Right lobe of liver (tissue), 4 donors: ENCODE results near the gene CRYBA4.

Source experiments
- CTCF ChIP-seq, 4 donors: fragments of 200-600 bp in 3 of 4; fragments of 450-650 bp in 1 of 4; IDR thresholded peaks; one replicate each; pipeline versions ENCODE4 v1.5.1 to v1.8.0; 2016 to 2022; ENCODE audit warnings: antibody characterized with exemption in 4 of 4, mild to moderate bottlenecking in 2 of 4
- POLR2A ChIP-seq: fragments of 450-650 bp; IDR thresholded peaks from one replicate; pipeline ENCODE4 v1.6.1; 2017; ENCODE audit warnings: antibody characterized with exemption, mild to moderate bottlenecking
- donor health status: DM: no; HTN: no; CAD: no.
- donor health status: DM: no; HTN: no; CAD: no.
- donor health status: DM: no; HTN: yes; CAD: no.

- no peak for TF ChIP-seq CTCF (IDR thresholded peaks at IDR 0.05)
- no peak for TF ChIP-seq POLR2A
Measured at GRCh38 chr22:26604368-26604767, 17.4 kb upstream of the CRYBA4 start.
